GM12891 (cell line): ENCODE measurements around the gene PEPD.
"Not testable (repeated sequence)": the region's sequence is repeated elsewhere in the genome, so short reads cannot be mapped to it uniquely, and the experiment has no call there.

ENCODE experiments used
- DNase-seq: peaks from one replicate; pipeline ENCODE4 v3.0.0; 2011; ENCODE audit warnings: low spot score; ENCODE audit not compliant: insufficient read length
- FAIRE-seq: peaks from 2 replicates; lab custom pipeline; 2011; peaks lifted over from hg19 to GRCh38; lab: Jason Lieb, UNC
- PAX5 ChIP-seq: IDR thresholded peaks from 2 replicates; pipeline ENCODE4 v1.6.1; 2011; ENCODE audit warnings: low read length, moderate library complexity, mild to moderate bottlenecking; ENCODE audit not compliant: insufficient read depth, severe bottlenecking
- POLR2A ChIP-seq: IDR thresholded peaks from 2 replicates; pipeline ENCODE4 v1.6.1; 2011; ENCODE audit warnings: low read depth, low read length, control low read depth
- POLR2AphosphoS5 ChIP-seq: IDR thresholded peaks from 2 replicates; pipeline ENCODE4 v1.6.1; 2011; ENCODE audit warnings: low read depth, low read length, control low read depth
- POU2F2 ChIP-seq: IDR thresholded peaks from 2 replicates; pipeline ENCODE4 v1.6.1; 2011; ENCODE audit warnings: low read depth, mild to moderate bottlenecking, control low read depth, low read length, moderate library complexity
- SPI1 ChIP-seq: IDR thresholded peaks from 2 replicates; pipeline ENCODE4 v1.6.1; 2011; ENCODE audit warnings: low read depth, low read length, control low read depth
- TAF1 ChIP-seq: IDR thresholded peaks from 2 replicates; pipeline ENCODE4 v1.6.1; 2011; ENCODE audit warnings: low read depth, low read length, control low read depth

PEPD gene

DNA sequence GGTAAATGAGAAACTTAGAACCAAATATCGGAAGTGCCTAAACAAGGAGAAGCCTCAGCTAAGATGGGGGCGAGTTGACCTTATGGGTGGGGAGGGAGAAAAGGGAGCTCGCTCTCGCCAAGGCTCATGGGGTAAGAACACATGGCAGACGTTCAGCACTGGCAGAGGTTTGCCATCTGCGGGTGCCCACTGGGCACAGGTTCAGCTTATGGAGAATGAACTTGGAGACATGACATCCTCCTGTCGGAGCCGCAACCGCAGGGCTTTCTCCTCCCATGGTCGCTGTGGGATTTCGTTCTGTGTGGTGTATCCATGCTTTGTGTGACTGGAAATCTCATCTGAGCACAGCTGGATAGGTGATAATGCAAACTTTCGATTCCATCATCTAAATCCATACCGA is 36.1 kb upstream of the PEPD start:
- DNase-seq, result no peak
- no peak for FAIRE-seq
- TF ChIP-seq POLR2AphosphoS5, result no peak
- no peak for TF ChIP-seq POLR2A
- TF ChIP-seq PAX5, result no peak
- TF ChIP-seq SPI1, result no peak
- TF ChIP-seq POU2F2, result no peak
- no peak for TF ChIP-seq TAF1

DNA sequence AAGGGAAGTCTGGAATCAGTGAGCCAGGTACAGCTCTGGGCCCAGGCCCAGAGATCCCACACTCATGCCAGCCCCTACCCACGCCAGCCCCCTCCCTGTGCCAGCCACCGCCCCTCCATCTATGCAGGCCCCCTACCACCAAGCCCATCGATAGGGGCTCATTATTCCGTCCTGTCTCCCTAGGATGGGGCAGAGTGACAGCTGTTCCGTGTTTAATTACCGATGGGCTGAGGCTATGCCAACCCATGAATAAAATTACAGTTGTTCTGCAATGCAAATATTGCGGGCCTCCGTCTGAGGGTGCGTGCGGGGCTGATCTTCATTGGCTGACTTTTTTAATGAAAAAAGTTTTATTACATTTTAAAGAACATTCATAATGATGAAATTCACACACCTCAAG is 35.6 kb upstream of the PEPD start:
- FAIRE-seq, result no peak
- DNase-seq, result no peak
- TF ChIP-seq POLR2AphosphoS5 (no peak), TAF1 (no peak), PAX5 (no peak)

DNA sequence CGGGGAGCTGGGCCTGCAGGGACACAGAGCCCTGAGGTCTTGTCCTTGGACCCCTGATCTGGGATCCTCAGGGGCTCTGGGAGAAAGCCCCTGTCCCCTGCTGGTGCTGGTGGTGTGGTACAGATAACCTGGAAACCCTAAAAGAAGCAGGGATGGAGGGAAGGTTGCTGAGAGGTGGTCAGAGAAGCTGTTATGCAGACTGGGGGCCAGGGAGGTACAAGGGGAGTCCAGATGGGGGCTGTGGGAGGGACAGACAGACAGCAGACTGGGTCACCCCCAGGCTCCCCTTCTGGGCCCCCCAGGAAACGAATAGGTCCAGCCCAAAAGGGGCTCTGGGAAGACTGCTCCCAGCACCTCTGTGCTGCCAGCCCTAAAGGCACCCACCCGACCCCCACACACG is 34.7 kb upstream of the PEPD start:
- TF ChIP-seq TAF1 (no peak), POLR2AphosphoS5 (no peak), PAX5 (no peak), POLR2A (no peak), POU2F2 (no peak), SPI1 (no peak)
- DNase-seq (no peak), FAIRE-seq (no peak)

DNA sequence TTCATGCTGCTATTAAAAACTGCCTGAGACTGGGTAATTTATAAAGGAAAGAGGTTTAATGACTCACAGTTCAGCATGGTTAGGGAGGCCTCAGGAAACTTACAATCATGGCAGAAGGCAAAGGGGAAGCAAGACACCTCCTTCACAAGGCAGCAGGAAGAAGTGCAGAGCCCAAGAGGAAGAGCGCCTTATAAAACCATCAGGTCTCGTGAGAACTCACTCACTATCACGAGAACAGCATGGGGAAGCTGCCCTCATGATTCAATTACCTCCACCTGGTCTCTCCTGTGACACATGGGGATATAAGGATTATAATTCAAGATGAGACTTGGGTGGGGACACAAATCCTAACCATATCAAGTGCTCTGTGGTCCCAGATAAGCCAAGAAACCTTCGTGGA is 34.1 kb upstream of the PEPD start:
- FAIRE-seq, DNase-seq: not testable (repeated sequence)

DNA sequence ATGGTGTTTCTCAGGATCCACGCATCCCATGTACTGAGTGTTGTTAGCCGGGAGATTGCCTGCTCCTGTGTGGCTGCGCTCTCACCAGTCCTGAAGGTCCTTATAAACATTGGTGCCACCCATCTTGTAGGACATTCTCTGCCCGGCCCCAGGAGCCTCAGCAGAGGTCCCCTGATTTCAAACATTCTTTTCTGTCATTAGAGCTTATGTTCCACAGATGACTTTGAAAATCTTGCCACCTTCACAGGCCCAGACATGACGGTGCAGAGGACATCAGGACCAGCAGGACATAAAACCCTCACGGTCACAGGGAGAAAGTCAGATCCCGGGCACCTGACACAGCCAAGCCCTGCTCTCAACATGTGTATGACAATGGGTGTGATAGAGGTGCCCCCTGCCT is 33.2 kb upstream of the PEPD start:
- DNase-seq (no peak), FAIRE-seq (no peak)
- no peak for TF ChIP-seq TAF1
- no peak for TF ChIP-seq POU2F2
- no peak for TF ChIP-seq SPI1
- no peak for TF ChIP-seq POLR2A
- TF ChIP-seq POLR2AphosphoS5, result no peak
- TF ChIP-seq PAX5, result no peak

DNA sequence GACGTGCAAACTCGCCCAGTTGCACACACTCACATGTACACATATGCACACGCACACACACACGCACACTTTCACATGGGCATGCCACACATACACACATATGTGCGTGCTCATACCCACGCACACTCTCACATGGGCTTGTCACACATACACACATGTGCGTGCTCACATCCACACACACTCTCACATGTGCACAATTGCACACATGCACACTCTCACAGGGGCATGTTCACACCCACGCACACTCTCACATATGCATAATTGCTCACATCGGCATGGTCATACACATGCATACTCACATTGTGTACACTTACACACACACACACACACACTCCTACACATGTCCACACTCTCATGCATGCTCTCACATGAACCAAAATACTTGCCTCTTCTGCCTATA is 32.8 kb upstream of the PEPD start:
- DNase-seq (no peak), FAIRE-seq (peak; percentile 38)
- TF ChIP-seq TAF1 (no peak), POU2F2 (no peak), POLR2A (no peak)

DNA sequence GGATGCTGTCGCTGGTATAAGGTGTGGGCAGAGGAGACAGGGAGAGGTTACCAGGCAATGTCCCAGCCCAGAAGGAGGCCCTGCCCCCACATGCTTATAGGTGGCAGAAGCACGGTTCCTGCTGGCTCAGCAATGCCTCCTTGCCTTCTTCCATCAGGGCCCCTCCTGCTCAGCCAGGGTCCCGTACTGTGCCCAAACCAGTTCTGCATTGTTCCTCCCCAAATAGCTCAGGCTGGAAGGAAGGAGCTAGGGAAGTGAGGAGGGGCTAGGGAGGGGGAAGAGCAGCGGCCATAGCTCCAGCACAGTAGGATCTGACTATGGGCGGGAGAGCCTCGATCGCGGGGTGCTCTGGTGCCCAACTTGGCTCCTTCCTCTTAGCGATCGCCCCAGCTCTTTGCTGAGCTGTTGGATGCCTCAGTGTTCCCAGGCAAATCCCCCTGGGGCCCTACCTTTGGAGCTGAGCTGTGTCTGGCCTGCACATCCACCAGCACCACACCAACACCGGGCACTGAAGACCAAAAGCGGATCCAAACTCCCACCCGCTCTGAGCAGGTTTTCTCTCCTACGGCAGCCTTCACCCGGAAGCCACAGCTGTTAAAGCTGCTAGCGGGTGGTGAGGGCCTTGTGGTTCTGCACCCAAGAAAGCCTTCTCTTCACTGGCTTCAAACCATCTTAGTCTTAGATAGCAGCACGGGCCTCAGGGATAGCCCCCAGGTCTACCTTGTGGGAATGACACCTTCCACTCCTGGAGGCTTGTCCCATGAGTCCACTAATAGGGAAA is 32.1 kb upstream of the PEPD start:
- no peak for FAIRE-seq
- no peak for TF ChIP-seq PAX5
- no peak for TF ChIP-seq POLR2A
- TF ChIP-seq TAF1, result no peak
- no peak for TF ChIP-seq POU2F2
- no peak for TF ChIP-seq SPI1
- TF ChIP-seq POLR2AphosphoS5, result no peak
- no peak for DNase-seq

DNA sequence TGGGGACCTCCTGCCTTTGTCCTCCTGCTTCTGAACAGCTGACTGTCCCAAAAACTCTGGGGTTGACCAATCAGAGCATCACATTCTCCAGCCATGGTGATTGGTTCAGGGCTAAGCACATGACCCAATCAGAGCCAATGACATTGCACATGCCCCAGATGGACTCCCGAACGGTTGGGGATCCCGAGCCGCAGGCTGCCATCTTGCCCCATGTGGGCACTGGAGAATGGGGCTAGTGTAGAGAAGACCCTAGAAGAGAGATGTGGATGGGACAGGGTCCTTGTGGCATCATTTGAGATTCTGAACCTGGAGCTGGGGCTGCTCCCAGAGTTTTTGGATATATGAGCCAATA is 31.3 kb upstream of the PEPD start:
- FAIRE-seq, result no peak
- TF ChIP-seq POLR2A (no peak), TAF1 (no peak), POLR2AphosphoS5 (no peak), SPI1 (no peak), POU2F2 (no peak), PAX5 (no peak)
- no peak for DNase-seq

DNA sequence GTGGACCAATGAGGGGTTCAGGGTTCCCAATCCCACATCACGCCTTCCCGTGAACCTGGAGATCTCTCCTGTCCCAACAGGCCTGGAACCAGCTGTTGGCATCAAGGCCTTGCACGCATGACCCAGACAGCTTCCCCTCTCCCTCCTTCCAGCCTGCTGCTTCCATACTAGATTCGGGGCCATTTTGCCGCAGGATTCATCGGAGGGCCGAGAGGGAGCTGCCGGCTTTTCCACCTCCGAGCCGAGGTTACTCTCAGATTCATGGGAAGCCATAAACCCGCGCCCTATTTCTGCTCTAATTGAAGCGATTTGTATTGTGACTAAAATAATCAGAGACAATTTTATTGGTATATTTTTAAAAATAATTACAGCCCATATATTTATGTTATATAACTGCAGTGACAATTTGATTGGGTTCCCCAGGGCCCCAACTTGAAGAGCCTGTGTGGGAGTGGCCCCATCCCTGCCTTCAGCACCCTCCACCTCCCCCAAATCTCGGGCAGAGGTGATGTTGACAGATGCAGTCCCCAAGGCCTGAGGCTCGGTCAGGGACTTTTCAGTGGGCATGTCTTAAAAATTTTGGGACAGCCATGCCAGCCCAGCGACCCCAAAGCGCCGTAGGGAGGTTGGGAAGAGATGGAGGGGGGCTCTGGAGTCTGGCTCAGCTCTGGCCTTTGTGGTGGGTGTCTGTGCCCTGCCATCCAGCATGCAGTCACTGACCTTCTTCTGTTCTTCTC is 30.8 kb upstream of the PEPD start:
- FAIRE-seq (no peak), DNase-seq (no peak)
- TF ChIP-seq POU2F2 (no peak), SPI1 (no peak), TAF1 (no peak), POLR2AphosphoS5 (no peak), PAX5 (no peak)

DNA sequence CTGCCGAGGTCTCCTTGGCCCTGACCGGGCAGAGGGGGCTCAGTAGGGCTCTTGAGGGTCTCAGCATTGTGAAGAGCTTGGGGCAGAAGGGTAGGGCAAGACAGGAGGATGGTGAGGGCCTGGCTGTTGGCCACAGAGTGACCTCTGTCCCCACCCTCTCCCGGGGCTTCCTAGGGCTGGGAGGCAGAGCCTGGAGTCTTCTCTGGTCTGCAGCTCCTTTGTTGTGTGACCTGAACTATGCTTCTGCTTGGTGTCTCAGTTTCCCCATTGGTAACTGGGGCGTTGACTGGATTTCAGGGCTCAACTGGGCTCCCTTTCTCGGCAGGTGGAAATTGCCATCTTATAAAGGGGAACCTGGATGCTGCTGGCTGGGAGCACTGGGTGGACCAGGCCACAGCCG is 30.1 kb upstream of the PEPD start:
- DNase-seq, result no peak
- TF ChIP-seq POU2F2 (no peak), PAX5 (no peak), SPI1 (no peak), TAF1 (no peak), POLR2AphosphoS5 (no peak), POLR2A (no peak)
- FAIRE-seq, result no peak

DNA sequence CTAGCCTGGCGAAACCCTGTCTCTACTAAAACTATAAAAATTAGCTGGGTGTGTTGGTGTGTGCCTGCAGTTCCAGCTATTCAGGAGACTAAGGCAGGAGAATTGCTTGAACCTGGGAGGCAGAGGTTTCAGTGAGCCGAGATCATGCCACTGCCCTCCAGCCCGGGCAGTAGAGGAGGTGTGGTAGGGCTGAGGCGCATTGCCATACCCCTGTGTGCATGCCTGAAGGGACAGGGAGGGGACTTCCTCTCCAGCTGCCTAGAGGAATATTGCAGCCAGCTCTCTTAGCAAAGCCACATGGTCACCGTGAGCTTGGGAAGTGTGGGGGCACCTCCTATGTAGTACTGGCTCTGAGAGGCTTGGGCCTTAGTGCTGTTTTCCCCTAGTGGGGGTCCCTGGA is 29.2 kb upstream of the PEPD start:
- DNase-seq, result no peak
- no peak for FAIRE-seq
- TF ChIP-seq SPI1, result no peak
- no peak for TF ChIP-seq PAX5
- no peak for TF ChIP-seq POLR2AphosphoS5
- no peak for TF ChIP-seq POLR2A
- no peak for TF ChIP-seq POU2F2
- TF ChIP-seq TAF1, result no peak
